Tibial artery (tissue), 4 donors: ENCODE measurements around the gene LACTBL1.

Experiments
- DNase-seq, 2 donors: peaks; one replicate each; pipeline ENCODE4 v3.0.0-alpha.2; 2019
- H3K27ac ChIP-seq, 2 donors: fragments of 200-600 bp; sonication (generic) in 1 of 2; 1 replicate in 1 of 2; 2 replicates in 1 of 2; pipeline ENCODE4 v1.5.1; 2018 to 2019; ENCODE audit warnings: mild to moderate bottlenecking in 1 of 2
- H3K27me3 ChIP-seq, 2 donors: fragments of 200-600 bp; sonication (generic) in 1 of 2; one replicate each; pipeline versions ENCODE4 v1.5.1 to v1.6.0; 2016 to 2019
- H3K36me3 ChIP-seq, 3 donors: fragments of 200-600 bp; sonication (generic) in 2 of 3; one replicate each; pipeline ENCODE4 v1.5.1; 2016 to 2019; ENCODE audit warnings: mild to moderate bottlenecking in 2 of 3
- H3K4me1 ChIP-seq, 4 donors: fragments of 200-600 bp; sonication (generic) in 2 of 4; 1 replicate in 3 of 4; 2 replicates in 1 of 4; pipeline ENCODE4 v1.5.1; 2016 to 2019
- H3K4me3 ChIP-seq, 2 donors: fragments of 200-600 bp; sonication (generic) in 1 of 2; 1 replicate in 1 of 2; 2 replicates in 1 of 2; pipeline ENCODE4 v1.5.1; 2018 to 2019; ENCODE audit warnings: mild to moderate bottlenecking in 2 of 2
- H3K9me3 ChIP-seq, 3 donors: fragments of 200-600 bp; sonication (generic) in 1 of 3; one replicate each; pipeline ENCODE4 v1.5.1; 2016 to 2019
- CTCF ChIP-seq, 2 experiments: fragments of 200-600 bp in 1 of 2; fragments of 450-650 bp in 1 of 2; IDR thresholded peaks; one replicate each; pipeline ENCODE4 v1.5.1; 2017 to 2019; ENCODE audit warnings: antibody characterized with exemption in 2 of 2, mild to moderate bottlenecking in 1 of 2, moderate library complexity in 1 of 2
- intact Hi-C: fragments of 100-400 bp; cut with DNase I; formaldehyde crosslinking; loops from one replicate; pipeline ENCODE4 v1.15.0; 2023; ENCODE audit warnings: low total_unique reads

The LACTBL1 gene

GRCh38 chr1:22972760-22973159 is at the start of gene LACTBL1:
Gene LACTBL1 (minus strand): TSS chr1:22972866. CDS start chr1:22972316, 550 bp downstream.
- H3K27ac ChIP-seq, result no peak within 1 kb of the TSS
- TF ChIP-seq CTCF (IDR thresholded peaks at IDR 0.05), result no peak
- H3K36me3 ChIP-seq, result no peaks in the 10 kb centered on the region
- intact Hi-C loops, result no loop called here
- H3K4me3 ChIP-seq, result no peak within 1 kb of the TSS
- peaks cover 0 to 66% of the 10 kb centered on the region in 2 donors for H3K27me3 ChIP-seq
- H3K9me3 ChIP-seq, result no peaks in the 10 kb centered on the region
- no peak for DNase-seq
- H3K4me1 ChIP-seq, result no peaks in the 10 kb centered on the region

- intact Hi-C loops, result no loop called here
- Histone ChIP-seq H3K4me1 (peaks cover 0 to 16% (median 8%) of the 10 kb centered on the region in 4 donors), H3K4me3 (no peak overlapping the region), H3K9me3 (peaks cover 0 to 2% (median 0%) of the 10 kb centered on the region in 3 donors), H3K27ac (no peak overlapping the region), H3K36me3 (no peaks in the 10 kb centered on the region), H3K27me3 (no peaks in the 10 kb centered on the region)
- TF ChIP-seq CTCF (IDR thresholded peaks at IDR 0.05), result no peak
- no peak for DNase-seq
These were observed 49.2 kb upstream of the LACTBL1 start for GRCh38 chr1:23021834-23022233.

GRCh38 chr1:23020706-23021405 is 48.2 kb upstream of the LACTBL1 start:
- intact Hi-C loops, result no loop called here
- no peaks in the 10 kb centered on the region for H3K27me3 ChIP-seq
- peak overlapping the region; percentile 78 to 98 for H3K4me3 ChIP-seq
- H3K4me1 ChIP-seq, result peaks cover 0 to 16% (median 8%) of the 10 kb centered on the region in 4 donors
- no peaks in the 10 kb centered on the region for H3K36me3 ChIP-seq
- no peak for DNase-seq
- H3K9me3 ChIP-seq, result peaks cover 0 to 2% (median 0%) of the 10 kb centered on the region in 3 donors
- no peak for TF ChIP-seq CTCF (IDR thresholded peaks at IDR 0.05)
- H3K27ac ChIP-seq, result peak overlapping the region in 1 of 2 donors; percentile 87

GRCh38 chr1:23019863-23020625 is 47.4 kb upstream of the LACTBL1 start:
- Histone ChIP-seq H3K36me3 (no peaks in the 10 kb centered on the region), H3K4me1 (peaks cover 0 to 16% (median 8%) of the 10 kb centered on the region in 4 donors), H3K9me3 (peaks cover 0 to 2% (median 0%) of the 10 kb centered on the region in 3 donors), H3K27me3 (no peaks in the 10 kb centered on the region), H3K4me3 (peak overlapping the region; percentile 78 to 98), H3K27ac (peak overlapping the region; percentile 83 to 87)
- TF ChIP-seq CTCF (IDR thresholded peaks at IDR 0.05), result no peak
- DNase-seq, result peak in 1 of 2 donors; percentile 70
- intact Hi-C loops, result loop anchor here (5.0 kb wide), 1 partner anchor 147 kb away; the partner anchor contains the start of gene LUZP1

GRCh38 chr1:23019094-23019862 is 46.6 kb upstream of the LACTBL1 start, which contains the start of gene KDM1A:
Gene KDM1A (plus strand): TSS chr1:23019468. CDS start chr1:23019597, 129 bp downstream.
- TF ChIP-seq CTCF (IDR thresholded peaks at IDR 0.05), result no peak
- no peaks in the 10 kb centered on the region for H3K27me3 ChIP-seq
- peaks cover 0 to 2% (median 0%) of the 10 kb centered on the region in 3 donors for H3K9me3 ChIP-seq
- intact Hi-C loops, result loop anchor here (5.0 kb wide), 1 partner anchor 148 kb away; the partner anchor contains the start of gene LUZP1
- H3K4me1 ChIP-seq, result peaks cover 0 to 16% (median 8%) of the 10 kb centered on the region in 4 donors
- H3K27ac ChIP-seq, result peak within 1 kb of the TSS; percentile 83 to 87
- DNase-seq, result peak; percentile 97 to 98
- H3K36me3 ChIP-seq, result no peaks in the 10 kb centered on the region
- peak within 1 kb of the TSS; percentile 78 to 98 for H3K4me3 ChIP-seq
